ENCODE results near the gene ABCD4.
A peak's percentile ranks its signal among the peaks of the same experiment; 100 is the strongest.

ABCD4 gene

DNA sequence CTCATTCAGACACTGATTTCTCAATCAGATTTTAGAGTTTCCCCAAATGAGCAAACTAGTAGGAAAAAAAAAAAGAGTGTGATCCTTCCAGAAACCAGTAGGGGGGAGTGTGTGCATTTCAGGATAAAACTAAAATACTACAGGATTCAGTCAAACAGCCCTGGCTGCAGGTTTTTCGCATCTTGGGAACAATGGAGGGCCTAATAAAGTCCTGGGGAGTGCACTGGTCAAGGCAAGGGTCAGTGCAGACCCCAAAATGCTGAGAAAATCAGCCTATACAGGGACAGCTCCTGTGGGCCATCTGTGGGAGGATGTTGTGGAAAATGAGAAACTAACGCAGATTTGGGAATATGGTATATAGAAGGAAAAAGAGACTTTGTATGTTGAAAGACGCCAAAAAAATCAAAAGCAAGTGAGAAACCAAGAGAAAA is 22.2 kb upstream of the ABCD4 start:
- no peak for ATAC-seq
- Mint-ChIP-seq H3K36me3 (ENCODE audit: low read depth) (no peaks in the 10 kb centered on the region), H3K9me3 (no peaks in the 10 kb centered on the region), H3K27me3 (peaks cover 8% of the 10 kb centered on the region), H3K4me1 (no peaks in the 10 kb centered on the region), H3K4me3 (no peak overlapping the region), H3K27ac (no peak overlapping the region)
- no peak for DNase-seq

DNA sequence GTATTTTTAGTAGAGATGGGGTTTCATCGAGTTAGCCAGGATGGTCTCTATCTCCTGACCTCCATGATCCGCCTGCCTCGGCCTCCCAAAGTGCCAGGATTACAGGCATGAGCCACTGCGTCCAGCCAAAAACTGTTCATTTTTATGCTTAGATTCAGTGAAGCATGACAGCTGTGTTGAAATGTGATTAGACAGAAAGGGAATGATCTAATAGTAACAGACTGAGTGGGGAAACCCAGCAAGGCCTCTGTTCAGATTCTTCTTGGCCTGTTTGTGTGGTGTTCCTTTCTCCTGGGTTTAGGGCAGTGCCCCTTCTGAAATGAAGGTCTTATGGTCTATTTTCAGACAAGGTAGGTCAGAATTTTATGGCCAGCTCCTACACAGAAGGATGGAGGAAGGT is 11.8 kb upstream of the ABCD4 start:
- no peaks in the 10 kb centered on the region for H3K36me3 Mint-ChIP-seq (ENCODE audit: low read depth)
- no peaks in the 10 kb centered on the region for H3K4me1 Mint-ChIP-seq
- H3K9me3 Mint-ChIP-seq, result no peaks in the 10 kb centered on the region
- DNase-seq (no peak), ATAC-seq (no peak)
- peaks cover 2% of the 10 kb centered on the region for H3K27me3 Mint-ChIP-seq
- H3K27ac Mint-ChIP-seq, result no peak overlapping the region
- H3K4me3 Mint-ChIP-seq, result no peak overlapping the region

- H3K27ac Mint-ChIP-seq, result no peak overlapping the region
- DNase-seq, result no peak
- no peaks in the 10 kb centered on the region for H3K4me1 Mint-ChIP-seq
- peaks cover 2% of the 10 kb centered on the region for H3K27me3 Mint-ChIP-seq
- H3K36me3 Mint-ChIP-seq (ENCODE audit: low read depth), result no peaks in the 10 kb centered on the region
- H3K9me3 Mint-ChIP-seq, result no peaks in the 10 kb centered on the region
- ATAC-seq, result no peak
- H3K4me3 Mint-ChIP-seq, result no peak overlapping the region
Observed at GRCh38 chr14:74313601-74314000, 10.9 kb upstream of the ABCD4 start.

- H3K36me3 Mint-ChIP-seq (ENCODE audit: low read depth), result no peaks in the 10 kb centered on the region
- no peaks in the 10 kb centered on the region for H3K4me1 Mint-ChIP-seq
- no peak overlapping the region for H3K27ac Mint-ChIP-seq
- no peak for ATAC-seq
- H3K9me3 Mint-ChIP-seq, result no peaks in the 10 kb centered on the region
- H3K27me3 Mint-ChIP-seq, result peaks cover 2% of the 10 kb centered on the region
- no peak for DNase-seq
- no peak overlapping the region for H3K4me3 Mint-ChIP-seq
Observed at GRCh38 chr14:74312161-74312560, 9.4 kb upstream of the ABCD4 start.

DNA sequence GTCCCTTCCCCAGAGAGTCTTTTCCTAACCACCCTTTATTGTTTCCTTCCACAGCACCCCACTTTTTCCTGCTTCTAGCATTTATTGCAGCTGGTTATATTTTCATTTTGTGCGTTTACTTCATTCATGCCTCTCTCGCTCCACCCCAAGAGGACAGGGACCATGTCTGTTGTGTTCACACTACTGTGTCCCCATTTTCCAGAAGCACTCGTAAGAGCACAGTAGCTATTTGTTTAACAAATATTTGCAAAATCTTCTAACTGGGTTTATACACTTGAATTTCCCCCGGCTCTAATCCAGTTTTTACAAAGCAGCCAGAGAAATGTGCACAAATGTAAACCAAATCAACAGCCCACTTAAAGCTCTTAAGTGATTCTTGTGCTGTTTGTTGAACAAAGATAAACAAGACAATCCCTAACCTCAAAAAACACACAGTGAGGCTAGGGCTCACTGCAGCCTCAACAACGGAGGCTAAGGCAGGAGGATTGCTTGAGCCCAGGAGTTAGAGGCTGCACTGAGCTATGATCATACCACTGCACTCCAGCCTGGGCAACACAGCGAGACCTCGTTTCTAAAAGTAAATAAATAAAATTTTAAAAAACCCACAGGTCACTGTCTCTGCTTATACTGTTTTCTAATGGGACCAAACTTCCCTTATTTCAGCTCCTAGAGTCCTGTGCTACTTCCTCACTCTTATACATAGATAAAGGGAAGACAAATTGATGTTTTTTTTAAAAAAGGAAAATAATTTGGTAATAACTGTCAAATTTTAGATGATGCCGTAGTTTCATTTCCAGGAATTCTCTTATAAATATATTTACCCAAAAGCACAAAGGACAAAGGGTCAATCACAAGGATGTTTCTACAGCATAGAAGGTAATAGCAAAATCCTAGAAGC is 6.6 kb upstream of the ABCD4 start:
- no peaks in the 10 kb centered on the region for H3K36me3 Mint-ChIP-seq (ENCODE audit: low read depth)
- H3K4me3 Mint-ChIP-seq, result no peak overlapping the region
- no peak for DNase-seq
- H3K4me1 Mint-ChIP-seq, result no peaks in the 10 kb centered on the region
- no peak for ATAC-seq
- H3K9me3 Mint-ChIP-seq, result no peaks in the 10 kb centered on the region
- H3K27ac Mint-ChIP-seq, result no peak overlapping the region
- no peaks in the 10 kb centered on the region for H3K27me3 Mint-ChIP-seq

GRCh38 chr14:74308695-74309094 is 6.0 kb upstream of the ABCD4 start:
- ATAC-seq (no peak), DNase-seq (no peak)
- no peaks in the 10 kb centered on the region for H3K27me3 Mint-ChIP-seq
- H3K4me3 Mint-ChIP-seq, result no peak overlapping the region
- H3K27ac Mint-ChIP-seq, result no peak overlapping the region
- H3K4me1 Mint-ChIP-seq, result no peaks in the 10 kb centered on the region
- no peaks in the 10 kb centered on the region for H3K36me3 Mint-ChIP-seq (ENCODE audit: low read depth)
- no peaks in the 10 kb centered on the region for H3K9me3 Mint-ChIP-seq

GRCh38 chr14:74302152-74302628 is 544 bp downstream of the ABCD4 start:
- H3K27me3 Mint-ChIP-seq, result no peaks in the 10 kb centered on the region
- peaks cover 29% of the 10 kb centered on the region for H3K4me1 Mint-ChIP-seq
- peak; percentile 67 for ATAC-seq
- DNase-seq, result no peak
- peaks cover 9% of the 10 kb centered on the region for H3K36me3 Mint-ChIP-seq (ENCODE audit: low read depth)
- peak overlapping the region; percentile 99 for H3K4me3 Mint-ChIP-seq
- H3K9me3 Mint-ChIP-seq, result no peaks in the 10 kb centered on the region
- H3K27ac Mint-ChIP-seq, result peak overlapping the region; percentile 93

DNA sequence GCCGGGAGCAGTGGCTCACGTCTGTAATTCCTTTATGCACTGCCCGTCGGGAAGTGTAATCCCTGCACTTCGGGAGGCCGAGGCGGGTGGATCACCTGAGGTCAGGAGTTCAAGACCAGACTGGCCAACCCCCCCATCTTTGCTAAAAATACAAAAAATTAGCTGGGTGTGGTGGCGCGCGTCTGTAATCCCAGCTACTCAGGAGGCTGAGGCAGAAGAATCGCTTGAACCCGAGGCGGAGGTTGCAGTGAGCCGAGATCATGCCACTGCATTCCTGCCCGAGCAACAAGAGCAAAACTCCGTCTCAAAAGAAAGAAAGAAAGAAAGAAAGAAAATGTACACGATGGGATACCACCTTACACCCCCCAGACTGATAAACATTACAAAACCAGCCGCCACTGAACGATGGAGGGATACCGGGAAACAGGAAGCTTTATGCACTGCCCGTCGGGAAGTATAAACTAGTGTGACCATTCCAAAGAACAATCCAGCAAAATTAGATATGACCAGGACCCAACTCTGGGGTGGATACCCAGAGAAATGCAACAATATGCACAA is 1.1 kb downstream of the ABCD4 start:
- ATAC-seq, result no peak
- H3K4me1 Mint-ChIP-seq, result peaks cover 29% of the 10 kb centered on the region
- DNase-seq, result no peak
- H3K36me3 Mint-ChIP-seq (ENCODE audit: low read depth), result peaks cover 9% of the 10 kb centered on the region
- H3K4me3 Mint-ChIP-seq, result peak overlapping the region; percentile 99
- no peaks in the 10 kb centered on the region for H3K9me3 Mint-ChIP-seq
- no peaks in the 10 kb centered on the region for H3K27me3 Mint-ChIP-seq
- peak overlapping the region; percentile 93 for H3K27ac Mint-ChIP-seq

GRCh38 chr14:74299061-74299545 is 3.6 kb downstream of the ABCD4 start:
- Mint-ChIP-seq H3K36me3 (ENCODE audit: low read depth) (peaks cover 9% of the 10 kb centered on the region), H3K4me3 (no peak overlapping the region), H3K9me3 (no peaks in the 10 kb centered on the region), H3K27ac (peak overlapping the region; percentile 9), H3K27me3 (no peaks in the 10 kb centered on the region), H3K4me1 (peaks cover 29% of the 10 kb centered on the region)
- no peak for ATAC-seq
- no peak for DNase-seq

DNA sequence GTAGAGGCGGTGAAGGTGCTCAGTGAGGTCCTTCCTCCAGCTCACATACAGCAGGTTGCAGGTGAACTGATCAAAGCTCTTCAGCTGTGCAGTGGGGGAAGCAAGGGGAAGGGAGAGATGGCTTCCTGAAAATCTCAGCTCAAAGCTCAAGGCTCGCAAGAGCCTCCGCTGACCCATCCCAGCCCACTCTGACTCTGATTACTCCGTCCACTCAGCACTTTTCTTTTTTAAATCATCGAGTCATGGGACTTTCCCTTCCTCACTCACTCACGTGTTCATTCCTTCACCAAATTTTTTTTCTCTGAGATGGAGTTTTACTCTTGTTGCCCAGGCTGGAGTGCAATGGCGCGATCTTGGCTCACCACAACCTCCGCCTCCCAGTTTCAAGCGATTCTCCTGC is 4.7 kb downstream of the ABCD4 start:
- ATAC-seq (no peak), DNase-seq (no peak)
- Mint-ChIP-seq H3K36me3 (ENCODE audit: low read depth) (peaks cover 9% of the 10 kb centered on the region), H3K9me3 (no peaks in the 10 kb centered on the region), H3K27ac (no peak overlapping the region), H3K4me3 (no peak overlapping the region), H3K4me1 (peaks cover 22% of the 10 kb centered on the region), H3K27me3 (no peaks in the 10 kb centered on the region)

- DNase-seq (no peak), ATAC-seq (no peak)
- no peaks in the 10 kb centered on the region for H3K27me3 Mint-ChIP-seq
- H3K27ac Mint-ChIP-seq, result no peak overlapping the region
- no peak overlapping the region for H3K4me3 Mint-ChIP-seq
- H3K36me3 Mint-ChIP-seq (ENCODE audit: low read depth), result peaks cover 14% of the 10 kb centered on the region
- H3K9me3 Mint-ChIP-seq, result no peaks in the 10 kb centered on the region
- H3K4me1 Mint-ChIP-seq, result peaks cover 10% of the 10 kb centered on the region
Observed at GRCh38 chr14:74296037-74296467, 6.7 kb downstream of the ABCD4 start.

- no peaks in the 10 kb centered on the region for H3K27me3 Mint-ChIP-seq
- no peak for ATAC-seq
- H3K9me3 Mint-ChIP-seq, result no peaks in the 10 kb centered on the region
- no peak overlapping the region for H3K4me3 Mint-ChIP-seq
- DNase-seq, result no peak
- no peak overlapping the region for H3K27ac Mint-ChIP-seq
- H3K4me1 Mint-ChIP-seq, result peaks cover 6% of the 10 kb centered on the region
- H3K36me3 Mint-ChIP-seq (ENCODE audit: low read depth), result peaks cover 17% of the 10 kb centered on the region
Observed at GRCh38 chr14:74293606-74294005, 9.1 kb downstream of the ABCD4 start.

DNA sequence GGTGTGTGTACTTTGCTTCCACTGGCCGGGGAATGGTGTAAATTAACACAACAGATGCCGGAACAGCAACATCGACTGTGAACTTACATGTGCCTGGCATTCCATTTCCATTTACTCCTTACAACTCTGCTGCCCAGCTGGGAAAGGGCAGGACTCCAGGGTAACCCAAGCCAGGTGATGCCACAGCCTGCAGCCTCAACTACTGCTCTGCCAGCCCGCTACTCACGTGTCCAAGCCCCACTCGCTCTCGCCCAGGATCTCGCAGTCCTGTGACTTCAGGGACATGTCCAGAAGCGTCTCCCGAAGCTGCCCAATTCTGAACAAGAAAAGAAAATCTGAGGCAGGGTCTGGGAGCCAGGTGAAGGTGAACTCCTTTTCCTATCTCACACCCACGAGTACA is 10.7 kb downstream of the ABCD4 start:
- Mint-ChIP-seq H3K4me3 (no peak overlapping the region), H3K27me3 (no peaks in the 10 kb centered on the region), H3K36me3 (ENCODE audit: low read depth) (peaks cover 14% of the 10 kb centered on the region), H3K27ac (no peak overlapping the region), H3K4me1 (no peaks in the 10 kb centered on the region), H3K9me3 (no peaks in the 10 kb centered on the region)
- ATAC-seq (no peak), DNase-seq (no peak)

DNA sequence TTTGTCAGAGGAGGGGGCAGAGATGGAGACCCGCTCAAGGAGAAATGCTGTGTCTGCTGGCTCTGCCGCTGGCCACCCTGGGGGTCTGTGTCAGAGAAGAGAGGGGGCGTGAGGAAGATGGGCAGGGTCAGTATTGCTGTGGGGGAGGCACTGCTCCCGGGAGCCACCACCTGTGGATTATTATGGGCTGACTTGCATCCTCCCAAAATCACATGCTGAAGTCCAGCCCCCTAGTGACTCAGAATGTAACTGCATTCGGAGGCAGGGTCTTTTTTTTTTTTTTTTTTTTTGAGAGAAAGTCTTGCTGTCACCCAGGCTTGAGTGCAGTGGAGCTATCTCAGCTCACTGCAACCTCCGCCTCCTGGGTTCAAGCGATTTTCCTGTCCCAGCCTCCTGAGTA is 12.3 kb downstream of the ABCD4 start:
- no peak for ATAC-seq
- Mint-ChIP-seq H3K27me3 (no peaks in the 10 kb centered on the region), H3K4me3 (no peak overlapping the region), H3K36me3 (ENCODE audit: low read depth) (peaks cover 22% of the 10 kb centered on the region), H3K4me1 (no peaks in the 10 kb centered on the region), H3K9me3 (no peaks in the 10 kb centered on the region), H3K27ac (no peak overlapping the region)
- DNase-seq, result no peak

GRCh38 chr14:74289801-74290200 is 12.9 kb downstream of the ABCD4 start:
- ATAC-seq (no peak), DNase-seq (no peak)
- H3K27ac Mint-ChIP-seq, result no peak overlapping the region
- H3K9me3 Mint-ChIP-seq, result no peaks in the 10 kb centered on the region
- H3K36me3 Mint-ChIP-seq (ENCODE audit: low read depth), result peaks cover 22% of the 10 kb centered on the region
- H3K4me1 Mint-ChIP-seq, result no peaks in the 10 kb centered on the region
- no peaks in the 10 kb centered on the region for H3K27me3 Mint-ChIP-seq
- H3K4me3 Mint-ChIP-seq, result no peak overlapping the region
